GM21786 (cell line): ENCODE data around the gene GATA6.

ENCODE experiments used
- ATAC-seq: cut with Tn5 transposase; IDR thresholded peaks from one replicate; pipeline ENCODE4 v1.9.1; 2021; ENCODE audit not compliant: unreplicated experiment

Gene GATA6

DNA sequence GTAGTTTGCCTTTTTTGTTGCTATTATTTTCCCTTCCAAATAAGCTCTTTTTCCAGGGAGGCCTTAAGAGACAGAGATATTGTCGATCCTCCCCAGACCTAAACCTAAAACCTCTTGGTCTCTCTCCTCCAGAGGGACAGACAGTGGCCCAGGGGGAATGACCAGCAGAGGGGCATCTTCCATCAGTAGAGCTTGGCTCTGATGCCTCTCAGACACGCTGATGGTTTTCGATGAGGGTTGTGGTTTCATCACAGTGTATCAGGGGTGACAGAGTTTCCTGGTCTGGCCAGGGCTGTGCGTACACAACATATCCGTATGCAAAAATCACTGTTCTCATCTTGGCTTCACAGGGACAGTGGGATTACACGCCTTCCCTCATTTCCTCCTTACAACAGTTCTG, 68.6 kb downstream of the GATA6 start:
- ATAC-seq: no peak

DNA sequence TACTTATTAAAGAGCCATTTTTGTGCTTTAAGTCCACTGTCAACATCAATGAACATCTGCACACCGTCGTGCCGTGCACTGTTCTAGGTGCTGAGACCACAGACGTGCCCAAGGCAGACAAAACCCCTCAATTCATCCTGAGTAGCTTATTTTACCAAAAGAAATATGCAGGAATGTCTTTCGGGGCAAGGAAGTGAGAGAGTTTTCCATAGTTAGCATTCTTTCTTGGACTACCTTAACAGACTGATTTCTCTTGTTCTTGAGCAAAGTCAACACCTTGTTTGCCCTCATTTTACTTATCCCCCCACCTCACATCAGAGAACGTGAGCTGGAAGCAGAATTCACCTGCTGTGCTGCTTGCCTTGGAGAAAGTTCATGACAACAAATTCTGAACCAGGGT, 69.3 kb downstream of the GATA6 start:
- no peak for ATAC-seq

DNA sequence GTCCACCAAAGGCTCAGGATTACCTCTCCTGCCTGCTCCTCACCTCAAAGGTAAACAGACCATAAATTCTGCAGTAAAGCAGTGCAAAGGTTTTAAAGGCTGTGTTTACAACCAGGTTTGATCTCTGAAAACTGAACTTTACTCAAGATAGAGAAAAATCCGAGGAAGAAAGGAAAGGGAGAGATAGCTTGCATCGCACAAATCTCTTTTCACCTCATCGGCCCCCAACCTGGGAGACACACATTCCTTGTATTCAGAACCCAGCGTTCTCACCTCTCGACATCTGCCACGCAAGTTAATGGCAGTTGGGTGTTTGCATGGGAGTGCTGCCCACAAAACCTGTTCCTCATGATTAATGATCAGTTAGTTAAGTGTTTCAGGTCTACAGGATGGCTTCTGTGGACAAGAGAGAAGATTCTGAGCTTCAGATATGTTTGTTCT, 72.6 kb downstream of the GATA6 start:
- ATAC-seq: no peak

DNA sequence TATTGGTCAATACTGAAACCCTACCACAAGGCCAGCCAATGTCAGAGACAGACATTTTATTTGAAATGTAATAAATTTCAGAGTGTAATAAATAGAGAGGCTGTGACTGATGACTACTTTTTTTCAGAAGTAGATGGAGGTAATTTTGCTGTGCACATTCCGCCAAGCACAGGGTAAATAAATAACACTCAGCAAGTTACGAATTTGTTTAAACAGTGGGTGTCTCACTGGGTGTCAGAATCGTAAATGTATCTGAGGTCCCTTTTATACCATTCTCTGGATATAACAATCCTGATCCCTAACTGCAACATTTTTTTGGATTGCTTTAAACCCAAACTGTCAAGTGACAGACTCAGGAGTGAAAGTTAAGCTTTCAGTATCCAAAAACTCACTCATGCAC, 74.1 kb downstream of the GATA6 start:
- no peak for ATAC-seq

DNA sequence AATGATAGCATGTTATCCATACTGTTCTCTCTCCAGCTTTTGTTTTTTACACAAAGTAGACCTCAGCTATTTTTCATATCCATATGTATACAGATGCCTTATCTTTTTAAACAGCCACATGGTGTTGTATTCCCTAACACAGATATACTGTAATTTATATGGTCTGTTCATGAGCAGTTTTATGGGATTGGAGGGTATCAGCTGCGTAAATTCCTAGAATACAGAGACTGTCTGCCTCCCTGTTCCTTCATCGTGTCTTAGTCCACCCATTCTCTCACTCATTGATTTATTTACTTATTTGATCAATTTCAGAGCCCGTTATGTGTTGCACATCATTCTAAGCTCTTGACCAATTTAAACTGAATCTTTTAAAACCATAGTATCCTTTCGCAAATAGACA, 80.6 kb downstream of the GATA6 start:
- no peak for ATAC-seq

DNA sequence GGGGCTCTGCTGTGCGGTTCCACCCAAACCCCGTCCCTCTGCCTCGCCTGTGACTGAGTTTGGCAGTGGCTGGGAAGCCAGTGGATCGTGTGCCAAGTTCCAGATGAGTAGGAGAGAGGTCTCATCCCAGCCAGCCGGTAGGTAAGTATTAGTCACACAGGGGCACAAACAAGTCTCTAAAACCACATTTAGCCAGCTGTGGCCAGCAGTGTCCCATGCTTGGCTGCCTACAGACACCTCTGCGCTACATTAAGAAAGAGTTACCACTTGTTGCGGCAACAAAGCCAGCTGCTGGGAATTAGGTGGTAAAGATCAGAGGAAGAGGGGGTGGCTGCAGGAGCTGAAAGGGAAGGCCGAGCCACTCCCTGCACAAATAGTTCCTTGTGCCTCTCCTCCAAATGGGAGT, 81.2 kb downstream of the GATA6 start:
- ATAC-seq: no peak
